Measurements from ENCODE around the gene TSC22D2. TPM values are rescaled to one million over a fixed set of nuclear protein-coding genes. Genes with fewer than 3 reads are reported as not detected.
A peak's percentile ranks its signal among the peaks of the same experiment; 100 is the strongest.

TSC22D2 gene
- total and polyA plus RNA-seq, 2 experiments from 2014 or later, result 34.9 to 38.8 TPM

DNA sequence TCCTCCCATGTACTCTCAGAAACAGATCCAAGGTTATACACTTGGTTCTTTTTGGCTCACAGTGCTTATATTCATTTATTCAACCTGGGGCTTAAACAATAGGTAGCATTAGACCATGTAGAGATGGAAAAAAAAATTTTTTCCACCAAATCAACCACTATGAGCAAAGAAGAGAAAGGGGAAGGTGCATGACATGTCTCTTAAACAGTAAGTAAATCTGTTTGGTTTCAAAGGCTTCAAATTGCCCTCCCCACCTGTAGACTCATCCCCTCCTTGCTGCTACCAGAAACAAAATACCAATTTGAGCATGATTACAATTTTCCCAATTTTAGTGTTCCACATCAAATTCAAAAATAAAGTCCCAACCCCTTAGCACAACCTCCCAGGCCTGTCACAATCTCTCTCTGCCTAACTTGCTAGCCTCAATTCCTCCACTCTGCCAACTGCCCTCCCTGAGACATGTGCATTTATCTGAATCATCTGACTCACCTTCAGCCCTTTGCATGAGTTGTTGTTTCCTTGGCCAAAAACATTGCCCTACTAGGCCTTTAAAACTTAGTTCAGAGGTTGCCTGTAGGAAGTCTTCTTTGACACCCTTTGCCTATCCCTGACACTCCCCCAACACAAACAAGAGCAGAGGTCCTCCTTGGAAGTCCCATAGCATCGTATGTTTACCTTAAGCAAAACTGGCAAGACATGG is 30.3 kb upstream of the TSC22D2 start:
- DNase-seq (ENCODE audit: low spot score), result no peak
- no peaks in the 10 kb centered on the region for H3K36me3 ChIP-seq (replicated peaks; ENCODE audit: insufficient read depth, low read depth)
- H4K20me1 ChIP-seq (ENCODE audit: insufficient read depth, poor library complexity, severe bottlenecking), result no peaks in the 10 kb centered on the region
- H3K4me3 ChIP-seq, result no peak overlapping the region
- H3K9me3 ChIP-seq (ENCODE audit: low read depth), result no peaks in the 10 kb centered on the region
- H3K79me2 ChIP-seq, result no peaks in the 10 kb centered on the region
- WGBS (ENCODE audit: low lambda C conversion rate, missing lambda C conversion rate), result 64% methylated on average over 1 of the region's 1 CpG
- H3K4me1 ChIP-seq (ENCODE audit: insufficient read depth), result peaks cover 15% of the 10 kb centered on the region
- no peaks in the 10 kb centered on the region for H3K9me2 ChIP-seq (replicated peaks; ENCODE audit: insufficient read depth)
- H2AFZ ChIP-seq, result no peak overlapping the region
- no peaks in the 10 kb centered on the region for H3K27me3 ChIP-seq
- H3K4me2 ChIP-seq, result no peak overlapping the region
- H3K27ac ChIP-seq, result peak overlapping the region; percentile 55
- TF ChIP-seq EZH2 (IDR thresholded peaks at IDR 0.05; ENCODE audit: borderline replicate concordance) (no peak), CTCF (IDR thresholded peaks at IDR 0.05; ENCODE audit: poor library complexity) (no peak), EZH2phosphoT487 (IDR thresholded peaks at IDR 0.05; ENCODE audit: low read depth, severe bottlenecking, unreplicated experiment) (no peak)

DNA sequence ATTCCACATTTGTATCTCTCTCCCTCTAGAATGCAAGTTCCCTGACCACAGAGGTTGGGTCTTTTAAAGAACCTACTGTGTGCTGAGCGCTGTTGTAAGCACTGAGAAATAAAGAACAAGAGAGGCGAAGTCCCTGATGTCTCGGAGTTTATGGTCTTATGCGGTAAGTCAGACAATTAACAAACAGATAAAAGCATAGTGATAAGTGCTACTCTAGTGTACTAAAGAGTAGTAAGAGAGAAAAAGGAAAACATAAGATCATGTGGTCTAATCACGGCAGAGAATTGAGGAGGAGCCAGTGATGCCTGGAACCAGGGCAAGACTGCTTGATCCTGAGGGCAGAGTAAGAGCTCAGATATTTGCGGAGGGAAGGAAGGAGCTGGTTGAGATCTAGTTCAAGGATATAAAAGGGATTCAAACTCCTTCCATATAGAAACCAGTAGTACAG is 29.8 kb upstream of the TSC22D2 start:
- no peaks in the 10 kb centered on the region for H3K79me2 ChIP-seq
- H4K20me1 ChIP-seq (ENCODE audit: insufficient read depth, poor library complexity, severe bottlenecking), result no peaks in the 10 kb centered on the region
- peaks cover 15% of the 10 kb centered on the region for H3K4me1 ChIP-seq (ENCODE audit: insufficient read depth)
- H3K9me3 ChIP-seq (ENCODE audit: low read depth), result no peaks in the 10 kb centered on the region
- H3K4me3 ChIP-seq, result no peak overlapping the region
- no peaks in the 10 kb centered on the region for H3K9me2 ChIP-seq (replicated peaks; ENCODE audit: insufficient read depth)
- H3K36me3 ChIP-seq (replicated peaks; ENCODE audit: insufficient read depth, low read depth), result no peaks in the 10 kb centered on the region
- no peaks in the 10 kb centered on the region for H3K27me3 ChIP-seq
- H3K27ac ChIP-seq, result peak overlapping the region; percentile 59
- H2AFZ ChIP-seq, result no peak overlapping the region
- H3K4me2 ChIP-seq, result no peak overlapping the region
- TF ChIP-seq EZH2 (IDR thresholded peaks at IDR 0.05; ENCODE audit: borderline replicate concordance), result no peak
- no peak for TF ChIP-seq EZH2phosphoT487 (IDR thresholded peaks at IDR 0.05; ENCODE audit: low read depth, severe bottlenecking, unreplicated experiment)
- no peak for TF ChIP-seq CTCF (IDR thresholded peaks at IDR 0.05; ENCODE audit: poor library complexity)
- DNase-seq (ENCODE audit: low spot score), result no peak
- 81% methylated on average over 6 of the region's 6 CpGs for WGBS (ENCODE audit: low lambda C conversion rate, missing lambda C conversion rate)

DNA sequence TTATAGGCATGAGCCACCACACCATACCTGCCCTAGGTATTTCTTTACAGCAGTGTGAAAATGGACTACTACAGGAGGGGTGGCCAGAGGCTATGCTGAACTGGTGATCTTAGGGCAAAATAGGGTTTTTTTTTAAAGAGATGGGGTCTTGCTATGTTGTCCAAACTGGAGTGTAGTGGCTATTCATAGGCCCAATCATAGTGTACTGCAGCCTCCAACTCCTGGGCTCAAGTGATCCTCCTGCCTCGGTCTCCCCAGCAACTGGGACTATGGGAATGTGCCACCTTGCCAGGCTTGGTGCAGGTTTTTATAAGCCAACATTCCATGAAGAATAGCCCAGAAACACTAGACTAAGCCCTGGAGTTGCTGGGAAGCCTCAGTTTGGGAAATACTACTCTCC is 28.6 kb upstream of the TSC22D2 start:
- Histone ChIP-seq H2AFZ (no peak overlapping the region), H3K9me2 (replicated peaks; ENCODE audit: insufficient read depth) (no peaks in the 10 kb centered on the region), H3K36me3 (replicated peaks; ENCODE audit: insufficient read depth, low read depth) (no peaks in the 10 kb centered on the region), H3K9me3 (ENCODE audit: low read depth) (no peaks in the 10 kb centered on the region), H3K4me2 (no peak overlapping the region), H3K27ac (no peak overlapping the region), H3K4me3 (no peak overlapping the region), H3K4me1 (ENCODE audit: insufficient read depth) (peaks cover 16% of the 10 kb centered on the region), H3K79me2 (no peaks in the 10 kb centered on the region), H3K27me3 (no peaks in the 10 kb centered on the region), H4K20me1 (ENCODE audit: insufficient read depth, poor library complexity, severe bottlenecking) (no peaks in the 10 kb centered on the region)
- 94% methylated on average over 1 of the region's 1 CpG for WGBS (ENCODE audit: low lambda C conversion rate, missing lambda C conversion rate)
- no peak for TF ChIP-seq EZH2 (IDR thresholded peaks at IDR 0.05; ENCODE audit: borderline replicate concordance)
- no peak for TF ChIP-seq CTCF (IDR thresholded peaks at IDR 0.05; ENCODE audit: poor library complexity)
- no peak for TF ChIP-seq EZH2phosphoT487 (IDR thresholded peaks at IDR 0.05; ENCODE audit: low read depth, severe bottlenecking, unreplicated experiment)
- no peak for DNase-seq (ENCODE audit: low spot score)
